Esophagus muscularis mucosa (tissue), 4 donors: ENCODE results near the gene KRT28. TPM values are rescaled to one million over a fixed set of nuclear protein-coding genes. Genes with fewer than 3 reads are reported as not detected.

Source experiments
- DNase-seq: peaks from one replicate; pipeline ENCODE4 v3.0.0-alpha.2; 2017; ENCODE audit errors: extremely low spot score
- H3K27ac ChIP-seq, 4 donors: fragments of 200-600 bp; sonication (generic); replicated peaks in 1 of 4; 1 replicate in 3 of 4; 2 replicates in 1 of 4; pipeline ENCODE4 v1.5.1; 2016 to 2019; ENCODE audit warnings: mild to moderate bottlenecking in 1 of 4
- H3K27me3 ChIP-seq, 4 donors: fragments of 200-600 bp; sonication (generic); one replicate each; pipeline versions ENCODE4 v1.5.1 to v1.6.0; 2016 to 2019
- H3K36me3 ChIP-seq, 4 donors: fragments of 200-600 bp; sonication (generic); one replicate each; pipeline ENCODE4 v1.5.1; 2016 to 2019
- H3K4me1 ChIP-seq, 4 donors: fragments of 200-600 bp; sonication (generic); one replicate each; pipeline ENCODE4 v1.5.1; 2016 to 2019
- H3K4me3 ChIP-seq, 4 donors: fragments of 200-600 bp; sonication (generic); 1 replicate in 2 of 4; 2 replicates in 2 of 4; pipeline ENCODE4 v1.5.1; 2016 to 2019; ENCODE audit warnings: mild to moderate bottlenecking in 4 of 4, moderate library complexity in 1 of 4
- H3K9me3 ChIP-seq, 4 donors: fragments of 200-600 bp; sonication (generic); 1 replicate in 3 of 4; 2 replicates in 1 of 4; pipeline ENCODE4 v1.5.1; 2016 to 2019
- CTCF ChIP-seq, 3 experiments: fragments of 200-600 bp in 2 of 3; fragments of 450-650 bp in 1 of 3; sonication (generic) in 2 of 3; IDR thresholded peaks; one replicate each; pipeline ENCODE4 v1.5.1; 2017 to 2019; ENCODE audit warnings: antibody characterized with exemption in 3 of 3, mild to moderate bottlenecking in 2 of 3, moderate library complexity in 1 of 3
- EP300 ChIP-seq: sonication (generic); formaldehyde crosslinking; IDR thresholded peaks from one replicate; pipeline ENCODE4 v1.6.1; 2017; ENCODE audit warnings: antibody characterized with exemption
- POLR2A ChIP-seq: fragments of 450-650 bp; IDR thresholded peaks from one replicate; pipeline ENCODE4 v1.6.1; 2017; ENCODE audit warnings: antibody characterized with exemption, moderate library complexity, mild to moderate bottlenecking, low read depth
- POLR2AphosphoS5 ChIP-seq, 2 donors: sonication (generic); formaldehyde crosslinking; IDR thresholded peaks; one replicate each; pipeline ENCODE4 v1.6.1; 2017; ENCODE audit warnings: antibody characterized with exemption in 2 of 2
- WGBS: methylation state at CpG from one replicate; pipeline ENCODE4 v1.1.5; 2018; 5-methylcytosine and 5-hydroxymethylcytosine counted together
- intact Hi-C: fragments of 100-400 bp; cut with DNase I; formaldehyde crosslinking; loops from one replicate; pipeline ENCODE4 v1.15.1; 2023
- total RNA-seq, 4 donors: library from RNA; depleted of rRNA; stranded (reverse); fragments of >200 nt; gene quantifications; one replicate each; pipeline versions ENCODE4 v1.1.0 to v1.2.1, GENCODE V29; 2016

Gene KRT28
- total RNA-seq, 4 donors from 2014 or later, result not detected

GRCh38 chr17:40812639-40813038, 12.9 kb upstream of the KRT28 start:
- TF ChIP-seq POLR2AphosphoS5 (IDR thresholded peaks at IDR 0.05) (no peak), EP300 (no peak), CTCF (IDR thresholded peaks at IDR 0.05) (no peak), POLR2A (no peak)
- Histone ChIP-seq H3K36me3 (peaks cover 0 to 14% (median 2%) of the 10 kb centered on the region in 4 donors), H3K9me3 (no peaks in the 10 kb centered on the region), H3K4me3 (no peak overlapping the region), H3K27ac (no peak overlapping the region), H3K27me3 (peaks cover 0 to 24% (median 2%) of the 10 kb centered on the region in 4 donors), H3K4me1 (peaks cover 0 to 10% (median under 1%) of the 10 kb centered on the region in 4 donors)
- intact Hi-C loops, result no loop called here
- WGBS, result 73% methylated on average over 3 of the region's 3 CpGs
- DNase-seq, result no peak

GRCh38 chr17:40810494-40810893, 10.7 kb upstream of the KRT28 start:
- TF ChIP-seq POLR2AphosphoS5 (IDR thresholded peaks at IDR 0.05) (no peak), POLR2A (no peak), EP300 (no peak), CTCF (IDR thresholded peaks at IDR 0.05) (no peak)
- Histone ChIP-seq H3K36me3 (no peaks in the 10 kb centered on the region), H3K9me3 (no peaks in the 10 kb centered on the region), H3K27ac (no peak overlapping the region), H3K4me1 (peaks cover 0 to 9% (median 0%) of the 10 kb centered on the region in 4 donors), H3K27me3 (peaks cover 0 to 46% (median 2%) of the 10 kb centered on the region in 4 donors), H3K4me3 (no peak overlapping the region)
- intact Hi-C loops, result no loop called here
- DNase-seq, result no peak
- WGBS, result 67% methylated on average over 6 of the region's 6 CpGs

- Histone ChIP-seq H3K27ac (no peak overlapping the region), H3K27me3 (peaks cover 0 to 52% (median 2%) of the 10 kb centered on the region in 4 donors), H3K4me1 (peaks cover 0 to 9% (median 0%) of the 10 kb centered on the region in 4 donors), H3K4me3 (no peak overlapping the region), H3K9me3 (no peaks in the 10 kb centered on the region), H3K36me3 (no peaks in the 10 kb centered on the region)
- no peak for TF ChIP-seq EP300
- no peak for TF ChIP-seq CTCF (IDR thresholded peaks at IDR 0.05)
- no peak for TF ChIP-seq POLR2A
- no peak for TF ChIP-seq POLR2AphosphoS5 (IDR thresholded peaks at IDR 0.05)
- WGBS, result 53% methylated on average over 2 of the region's 2 CpGs
- no peak for DNase-seq
- intact Hi-C loops, result loop anchor here (10.0 kb wide), 1 partner anchor 95 kb away; no protein-coding TSS in a partner anchor
These were observed 10.1 kb upstream of the KRT28 start for GRCh38 chr17:40809721-40810421.

GRCh38 chr17:40806131-40806530, 6.4 kb upstream of the KRT28 start:
- Histone ChIP-seq H3K27ac (no peak overlapping the region), H3K4me3 (no peak overlapping the region), H3K4me1 (peaks cover 0 to 9% (median 0%) of the 10 kb centered on the region in 4 donors), H3K27me3 (peaks cover 0 to 56% (median 2%) of the 10 kb centered on the region in 4 donors), H3K9me3 (no peaks in the 10 kb centered on the region), H3K36me3 (no peaks in the 10 kb centered on the region)
- DNase-seq, result no peak
- whole genome bisulfite sequencing, result 79% methylated on average over 3 of the region's 3 CpGs
- intact Hi-C loops, result loop anchor here (10.0 kb wide), 1 partner anchor 99 kb away; no protein-coding TSS in a partner anchor
- TF ChIP-seq POLR2AphosphoS5 (IDR thresholded peaks at IDR 0.05), result no peak
- no peak for TF ChIP-seq CTCF (IDR thresholded peaks at IDR 0.05)
- no peak for TF ChIP-seq EP300
- TF ChIP-seq POLR2A, result no peak
